Heart left ventricle (tissue), 13 donors: ENCODE data around the gene PRR29.

Experiments
- POLR2A ChIP-seq, 2 donors: fragments of 450-650 bp; IDR thresholded peaks; one replicate each; pipeline ENCODE4 v1.6.1; 2017; ENCODE audit warnings: antibody characterized with exemption in 2 of 2, mild to moderate bottlenecking in 2 of 2, moderate library complexity in 2 of 2
- TF ChIP-seq, protein P1 (sequence below), 12 donors: fragments of 200-600 bp; sonication (generic) in 4 of 12; IDR thresholded peaks; one replicate each; pipeline versions ENCODE4 v1.5.0 to v1.8.0; 2018 to 2022; ENCODE audit warnings: antibody characterized with exemption in 12 of 12, mild to moderate bottlenecking in 5 of 12
- donor health status: ischemic (EF 13 %, LVEDD 7.1; RV severe dilation, severe dysfunction).
- donor health status: DM: no; HTN: yes; CAD: no.
- donor health status: DM: no; HTN: no; CAD: no.
- donor health status: ischemic (EF 25% LVEDD 6.9; RV normal size, moderate dysfunction).
- donor health status: ischemic (EF 25% LVEDD 5.7; RV mildly dilated, moderate dysfunction).
- donor health status: ischemic (EF 35%, LVEDD 5.7; RV mildly dilated, moderate dysfunction).
- donor health status: nonischemic (EF 11% LVEDD 7.7; RV severe dilation, severe dysfunction).
- donor health status: DM: yes; HTN: yes; CAD: no.
- donor health status: PGD.
- donor health status: ischemic (EF 29% LVEDD 5.4; RV normal size, mild dysfunction).
- donor health status: nonischemic (EF 23%, LVEDD 6.1; RV moderate dilation, normal function).

DNA sequence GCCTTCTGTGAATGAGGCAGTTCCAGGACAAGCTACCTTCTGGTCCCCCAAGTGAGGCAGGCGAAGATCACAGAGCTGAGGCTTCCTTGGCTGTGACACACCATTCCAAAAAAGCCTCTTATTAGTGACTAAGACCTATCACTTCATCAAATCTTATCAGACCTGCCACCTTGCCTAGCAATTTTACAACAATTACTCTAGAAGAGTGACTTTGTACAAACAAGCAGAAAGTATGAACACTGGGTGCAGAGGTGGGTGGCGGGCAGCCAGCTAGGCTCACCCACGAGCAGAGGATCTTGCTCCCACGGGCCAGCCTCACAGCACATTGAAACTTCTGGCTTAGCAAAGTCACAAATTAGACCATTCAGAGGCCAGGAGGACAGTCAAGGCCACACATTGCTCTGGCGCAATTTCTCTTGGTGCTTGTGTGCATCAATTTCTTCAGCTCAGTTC lies 24.5 kb downstream of the PRR29 start:
- TF ChIP-seq, protein P1, sequence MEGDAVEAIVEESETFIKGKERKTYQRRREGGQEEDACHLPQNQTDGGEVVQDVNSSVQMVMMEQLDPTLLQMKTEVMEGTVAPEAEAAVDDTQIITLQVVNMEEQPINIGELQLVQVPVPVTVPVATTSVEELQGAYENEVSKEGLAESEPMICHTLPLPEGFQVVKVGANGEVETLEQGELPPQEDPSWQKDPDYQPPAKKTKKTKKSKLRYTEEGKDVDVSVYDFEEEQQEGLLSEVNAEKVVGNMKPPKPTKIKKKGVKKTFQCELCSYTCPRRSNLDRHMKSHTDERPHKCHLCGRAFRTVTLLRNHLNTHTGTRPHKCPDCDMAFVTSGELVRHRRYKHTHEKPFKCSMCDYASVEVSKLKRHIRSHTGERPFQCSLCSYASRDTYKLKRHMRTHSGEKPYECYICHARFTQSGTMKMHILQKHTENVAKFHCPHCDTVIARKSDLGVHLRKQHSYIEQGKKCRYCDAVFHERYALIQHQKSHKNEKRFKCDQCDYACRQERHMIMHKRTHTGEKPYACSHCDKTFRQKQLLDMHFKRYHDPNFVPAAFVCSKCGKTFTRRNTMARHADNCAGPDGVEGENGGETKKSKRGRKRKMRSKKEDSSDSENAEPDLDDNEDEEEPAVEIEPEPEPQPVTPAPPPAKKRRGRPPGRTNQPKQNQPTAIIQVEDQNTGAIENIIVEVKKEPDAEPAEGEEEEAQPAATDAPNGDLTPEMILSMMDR (IDR thresholded peaks at IDR 0.05) = no peak
- TF ChIP-seq POLR2A (IDR thresholded peaks at IDR 0.05) = no peak
